CD4-positive, alpha-beta T cell treated with Interleukin-4 for 4 hours (primary cell): ENCODE measurements around the gene TRAF3.
"Not testable (repeated sequence)": the region's sequence is repeated elsewhere in the genome, so short reads cannot be mapped to it uniquely, and the experiment has no call there.

Source experiments
- DNase-seq: peaks from one replicate; pipeline ENCODE4 v3.0.0-alpha.2; 2020

Gene TRAF3

GRCh38 chr14:102809870-102810269, 32.6 kb downstream of the TRAF3 start:
- DNase-seq: no peak

GRCh38 chr14:102810523-102810922, 33.3 kb downstream of the TRAF3 start:
- DNase-seq: no peak

- no peak for DNase-seq
These were observed 34.2 kb downstream of the TRAF3 start for GRCh38 chr14:102811254-102811963.

GRCh38 chr14:102811971-102812370, 34.7 kb downstream of the TRAF3 start:
- no peak for DNase-seq

GRCh38 chr14:102813691-102814090, 36.4 kb downstream of the TRAF3 start:
- DNase-seq: no peak

- DNase-seq: no peak
These were observed 40.1 kb downstream of the TRAF3 start for GRCh38 chr14:102817318-102817717.

- DNase-seq: no peak
These were observed 41.0 kb downstream of the TRAF3 start for GRCh38 chr14:102817942-102818940.

- DNase-seq: peak; percentile 64
These were observed 42.0 kb downstream of the TRAF3 start for GRCh38 chr14:102819176-102819628.

GRCh38 chr14:102819747-102820330, 42.6 kb downstream of the TRAF3 start:
- no peak for DNase-seq

GRCh38 chr14:102821252-102821651, 44.0 kb downstream of the TRAF3 start:
- DNase-seq: peak; percentile 18

- DNase-seq: peak; percentile 13
These were observed 45.1 kb downstream of the TRAF3 start for GRCh38 chr14:102822311-102822863.

- DNase-seq: not testable (repeated sequence)
These were observed 45.6 kb downstream of the TRAF3 start for GRCh38 chr14:102822887-102823286.

GRCh38 chr14:102823546-102823945, 46.3 kb downstream of the TRAF3 start:
- no peak for DNase-seq

- no peak for DNase-seq
These were observed 47.6 kb downstream of the TRAF3 start for GRCh38 chr14:102824832-102825231.

- DNase-seq: no peak
These were observed 48.3 kb downstream of the TRAF3 start for GRCh38 chr14:102825307-102826095.

GRCh38 chr14:102826161-102826560, 48.9 kb downstream of the TRAF3 start:
- DNase-seq: no peak

GRCh38 chr14:102826751-102827675, 49.8 kb downstream of the TRAF3 start:
- DNase-seq: no peak

- DNase-seq: no peak
These were observed 50.5 kb downstream of the TRAF3 start for GRCh38 chr14:102827716-102828115.

- DNase-seq: no peak
These were observed 50.9 kb downstream of the TRAF3 start for GRCh38 chr14:102828151-102828550.

GRCh38 chr14:102829016-102829548, 51.8 kb downstream of the TRAF3 start:
- DNase-seq: no peak
